IPS-18c (cell line): Measurements from ENCODE around the gene OBSCN.
"Not testable (repeated sequence)": the region's sequence is repeated elsewhere in the genome, so short reads cannot be mapped to it uniquely, and the experiment has no call there.

Experiments
- H3K4me3 ChIP-seq: 2 replicates; pipeline ENCODE4 v1.7.0; 2013; ENCODE audit warnings: low read depth, mild to moderate bottlenecking, low read length, moderate library complexity; ENCODE audit not compliant: insufficient read depth
- H3K9me3 ChIP-seq: one replicate; pipeline ENCODE4 v1.6.1; 2013; ENCODE audit warnings: mild to moderate bottlenecking, low read length, moderate library complexity; ENCODE audit not compliant: control insufficient read depth, insufficient read depth

Gene OBSCN

GRCh38 chr1:228216371-228217320 is 8.8 kb downstream of the OBSCN start:
- H3K9me3 ChIP-seq, result no peaks in the 10 kb centered on the region
- no peak overlapping the region for H3K4me3 ChIP-seq

GRCh38 chr1:228217551-228218344 is 9.9 kb downstream of the OBSCN start:
- Histone ChIP-seq H3K9me3 (no peaks in the 10 kb centered on the region), H3K4me3 (no peak overlapping the region)

DNA sequence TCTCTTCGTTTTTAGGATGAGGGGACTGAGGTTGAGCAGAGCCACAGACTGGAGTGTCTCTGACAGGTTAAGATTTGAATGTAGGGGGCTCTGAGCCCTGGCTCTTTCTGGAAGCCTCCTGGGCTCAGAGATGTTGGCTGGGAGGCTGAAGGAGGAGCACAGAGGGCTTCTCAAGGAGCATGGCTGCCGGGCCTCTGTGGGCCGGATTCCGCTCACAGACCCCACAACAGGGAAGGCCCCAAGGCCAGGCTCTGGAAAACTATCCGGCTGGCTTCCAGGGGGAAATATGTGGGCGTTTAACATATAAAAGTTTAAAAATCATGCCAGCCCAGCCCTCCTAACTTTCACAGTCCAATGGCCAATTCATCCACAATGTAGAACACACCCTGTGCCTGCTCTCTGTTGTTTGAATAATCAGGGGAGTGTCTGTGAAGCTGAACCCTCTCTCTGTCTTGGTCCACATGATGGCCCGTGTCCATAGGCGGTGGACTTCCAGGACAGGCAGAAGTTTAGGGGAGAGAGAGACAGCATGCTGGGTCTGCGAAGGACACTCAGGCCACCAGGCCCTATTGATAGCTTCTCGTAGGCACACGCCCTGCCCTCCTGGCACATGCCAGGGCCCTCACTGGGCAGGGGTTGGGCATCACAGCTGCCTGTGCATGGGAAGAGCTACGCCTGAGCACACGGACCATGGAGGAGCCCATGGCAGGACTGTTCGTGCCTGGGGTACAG is 10.8 kb downstream of the OBSCN start:
- H3K9me3 ChIP-seq, result no peaks in the 10 kb centered on the region

GRCh38 chr1:228219245-228219961 is 11.6 kb downstream of the OBSCN start:
- Histone ChIP-seq H3K4me3 (no peak overlapping the region), H3K9me3 (no peaks in the 10 kb centered on the region)

More for the DNA sequence above, 10.8 kb downstream of the OBSCN start:
- H3K4me3 ChIP-seq, result no peak overlapping the region

DNA sequence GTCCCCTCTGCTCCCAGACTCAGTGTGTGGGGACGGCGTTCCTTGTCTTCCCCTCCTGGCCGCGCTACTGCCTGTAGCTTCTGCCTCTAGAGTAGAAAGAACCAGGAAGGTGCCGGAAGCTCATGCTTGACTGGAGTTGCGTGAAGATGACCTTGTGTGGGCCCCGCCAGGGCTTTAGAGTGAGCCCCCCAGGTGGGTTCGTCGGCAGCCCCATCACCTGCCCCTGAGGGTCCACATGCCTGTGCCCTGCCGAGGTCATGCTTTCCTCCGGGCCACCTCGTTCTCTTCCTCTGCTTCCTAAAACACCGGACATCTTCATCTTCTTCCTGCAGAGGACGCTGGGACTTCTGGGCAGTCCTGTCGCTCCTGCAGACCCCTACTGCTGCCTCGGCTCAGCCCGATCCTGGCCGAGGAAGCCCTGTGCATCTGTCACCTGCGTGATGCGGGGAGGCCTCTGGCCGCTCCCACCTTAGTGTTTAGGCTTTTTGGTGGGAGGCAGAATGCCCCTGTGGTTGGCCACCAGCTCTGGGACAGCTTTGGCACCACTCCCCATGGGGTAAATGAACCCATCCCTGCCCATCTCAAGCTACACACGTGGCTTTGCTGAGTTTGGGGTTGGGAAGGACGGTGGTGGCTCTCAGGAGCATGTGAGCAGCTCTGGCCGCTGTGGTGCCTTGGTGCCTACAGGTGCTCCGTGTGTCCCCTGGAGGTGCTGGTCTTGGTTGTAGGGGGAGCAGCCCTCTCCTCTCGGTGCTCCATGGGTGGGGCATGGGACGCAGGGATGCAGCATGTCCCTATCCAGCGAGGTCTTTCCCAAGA is 12.3 kb downstream of the OBSCN start:
- H3K4me3 ChIP-seq, result no peak overlapping the region
- H3K9me3 ChIP-seq, result no peaks in the 10 kb centered on the region

- not testable (repeated sequence) for H3K9me3 ChIP-seq, H3K4me3 ChIP-seq
These were observed 13.3 kb downstream of the OBSCN start for GRCh38 chr1:228221097-228221496.

GRCh38 chr1:228222548-228222947 is 14.7 kb downstream of the OBSCN start:
- no peak overlapping the region for H3K4me3 ChIP-seq
- no peaks in the 10 kb centered on the region for H3K9me3 ChIP-seq

DNA sequence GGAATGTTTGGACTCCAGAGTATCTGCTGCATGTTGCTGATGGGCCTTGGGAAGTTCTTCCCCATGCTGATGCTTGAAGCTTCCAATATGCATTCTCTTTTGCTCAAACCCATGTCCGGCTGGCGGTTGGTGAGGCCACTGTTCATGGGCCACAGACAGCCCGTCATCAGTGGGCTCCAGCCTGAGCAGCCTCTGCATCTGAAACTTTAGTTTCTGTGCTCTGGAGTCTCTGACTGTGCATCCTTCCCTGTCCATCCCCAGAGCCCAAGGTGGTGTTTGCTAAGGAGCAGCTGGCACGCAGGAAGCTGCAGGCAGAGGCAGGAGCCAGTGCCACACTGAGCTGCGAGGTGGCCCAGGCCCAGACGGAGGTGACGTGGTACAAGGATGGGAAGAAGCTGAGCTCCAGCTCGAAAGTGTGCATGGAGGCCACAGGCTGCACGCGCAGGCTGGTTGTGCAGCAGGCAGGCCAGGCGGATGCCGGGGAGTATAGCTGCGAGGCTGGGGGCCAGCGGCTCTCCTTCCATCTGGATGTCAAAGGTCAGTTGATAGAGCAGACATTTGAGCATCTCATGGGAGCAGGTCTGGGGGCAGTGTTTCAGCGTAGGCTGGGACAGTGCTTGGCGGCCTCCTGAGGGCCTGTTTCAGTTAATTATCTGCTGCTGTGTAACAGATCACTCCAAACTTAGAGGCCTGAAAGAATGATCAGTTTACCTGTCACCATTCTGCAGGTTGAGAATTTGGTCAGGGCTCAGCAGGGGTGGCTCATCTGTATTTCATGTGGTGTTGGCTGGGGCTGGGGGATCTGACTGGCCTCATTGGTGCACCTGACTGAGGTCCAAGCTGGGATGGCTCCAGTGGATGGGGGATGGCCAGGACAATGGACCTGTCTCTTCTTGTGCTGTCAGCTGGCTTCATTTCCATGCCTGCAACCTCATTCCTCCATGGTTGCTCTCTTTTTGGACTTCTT is 16.6 kb downstream of the OBSCN start:
- H3K4me3 ChIP-seq, result no peak overlapping the region
- H3K9me3 ChIP-seq, result no peaks in the 10 kb centered on the region

- H3K4me3 ChIP-seq, result no peak overlapping the region
- H3K9me3 ChIP-seq, result no peaks in the 10 kb centered on the region
These were observed 17.4 kb downstream of the OBSCN start for GRCh38 chr1:228225165-228225710.

DNA sequence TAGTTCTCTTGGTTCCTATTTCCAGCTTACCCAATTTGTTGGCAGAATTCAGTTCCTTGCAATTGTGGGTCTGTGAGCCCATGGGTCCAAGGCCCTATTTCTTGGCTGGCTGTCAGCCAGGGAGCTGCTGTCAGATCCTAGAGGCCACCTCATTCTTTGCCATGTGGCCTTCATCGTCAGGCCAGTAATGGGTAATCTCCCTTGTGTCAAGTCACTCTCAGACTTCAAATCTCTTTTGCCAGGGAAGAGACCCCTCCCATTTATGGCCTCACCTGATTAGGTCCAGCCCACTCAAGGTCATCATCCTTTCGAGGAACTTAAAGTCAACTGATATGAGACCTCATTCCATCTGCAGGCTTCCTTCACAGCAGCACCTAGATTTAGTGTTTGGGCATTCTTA is 17.9 kb downstream of the OBSCN start:
- H3K9me3 ChIP-seq, result no peaks in the 10 kb centered on the region
- H3K4me3 ChIP-seq, result no peak overlapping the region

GRCh38 chr1:228226141-228226874 is 18.5 kb downstream of the OBSCN start:
- Histone ChIP-seq H3K9me3 (no peaks in the 10 kb centered on the region), H3K4me3 (no peak overlapping the region)

- no peaks in the 10 kb centered on the region for H3K9me3 ChIP-seq
These were observed 19.3 kb downstream of the OBSCN start for GRCh38 chr1:228226956-228227791.

GRCh38 chr1:228228147-228228546 is 20.3 kb downstream of the OBSCN start:
- not testable (repeated sequence) for H3K9me3 ChIP-seq, H3K4me3 ChIP-seq

More at GRCh38 chr1:228226956-228227791, 19.3 kb downstream of the OBSCN start:
- no peak overlapping the region for H3K4me3 ChIP-seq
